NCI-H1092 treated with DMSO at 0.1 percent for 48 hours (cell line): Measurements from ENCODE around the gene RIF1.

Experiments used
- DNase-seq: peaks from one replicate; lab custom pipeline; 2025; lab: John Stamatoyannopoulos, UW

Gene RIF1

DNA sequence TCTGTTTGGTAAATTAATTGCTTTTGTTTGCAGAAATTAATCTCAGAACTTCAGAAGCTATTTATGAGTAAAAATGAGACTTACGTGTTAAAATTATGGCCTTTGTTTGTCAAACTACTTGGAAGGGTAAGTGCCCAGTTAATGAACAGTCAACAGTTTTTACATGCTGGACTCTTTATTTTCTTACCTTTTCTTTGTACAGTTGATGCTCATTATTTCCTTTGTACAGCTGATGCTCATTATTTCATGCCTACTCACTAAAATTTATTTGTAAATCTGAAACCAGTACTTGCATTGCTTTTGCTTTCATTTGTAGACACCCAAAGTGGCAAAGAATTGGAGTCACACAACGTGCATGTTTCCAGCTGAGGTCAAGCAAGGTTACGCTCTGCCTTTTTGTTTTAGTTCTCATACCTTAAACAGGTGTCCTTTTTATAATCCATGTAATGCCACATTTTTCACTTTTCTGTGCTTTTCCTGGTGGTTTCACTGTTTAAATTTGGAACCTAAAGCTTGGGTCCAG lies 13.3 kb downstream of the RIF1 start:
- DNase-seq = no peak

DNA sequence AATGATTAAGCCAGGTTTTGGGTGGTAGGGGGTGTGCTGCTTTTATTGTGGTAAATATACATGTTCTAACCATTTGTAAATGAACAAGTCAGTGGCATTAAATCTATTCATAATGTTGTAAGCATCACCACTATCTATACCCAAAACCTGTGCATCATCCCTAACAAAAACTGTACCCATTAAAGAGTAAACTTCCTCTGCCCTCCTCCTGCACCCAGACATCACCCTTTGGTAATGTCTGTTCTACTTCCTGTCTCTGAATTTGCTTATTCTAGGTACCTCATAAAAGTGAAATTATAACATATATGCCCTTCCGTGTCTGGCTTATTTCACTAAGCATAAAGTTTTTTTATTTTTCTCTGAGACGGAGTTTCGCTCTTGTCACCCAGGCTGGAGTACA lies 14.1 kb downstream of the RIF1 start:
- DNase-seq = no peak

DNA sequence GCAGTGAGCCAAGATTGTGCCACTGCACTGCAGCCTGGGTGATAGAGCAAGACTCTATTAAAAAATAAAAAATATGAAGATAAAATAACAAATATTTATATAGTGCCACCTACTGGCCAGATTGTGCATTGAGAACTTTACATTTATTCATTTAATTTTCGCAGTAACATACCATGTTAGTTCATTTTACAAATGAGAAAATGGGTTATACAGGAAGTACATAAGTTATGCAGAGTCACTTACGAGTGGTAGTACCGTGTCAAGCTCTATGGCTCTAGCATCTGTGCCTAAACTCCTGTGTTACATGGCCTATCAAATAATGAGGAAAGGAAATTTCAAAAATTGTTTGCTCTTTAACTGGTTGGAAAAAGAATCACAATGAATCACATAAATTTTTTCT lies 27.9 kb downstream of the RIF1 start:
- DNase-seq = peak; percentile 8

DNA sequence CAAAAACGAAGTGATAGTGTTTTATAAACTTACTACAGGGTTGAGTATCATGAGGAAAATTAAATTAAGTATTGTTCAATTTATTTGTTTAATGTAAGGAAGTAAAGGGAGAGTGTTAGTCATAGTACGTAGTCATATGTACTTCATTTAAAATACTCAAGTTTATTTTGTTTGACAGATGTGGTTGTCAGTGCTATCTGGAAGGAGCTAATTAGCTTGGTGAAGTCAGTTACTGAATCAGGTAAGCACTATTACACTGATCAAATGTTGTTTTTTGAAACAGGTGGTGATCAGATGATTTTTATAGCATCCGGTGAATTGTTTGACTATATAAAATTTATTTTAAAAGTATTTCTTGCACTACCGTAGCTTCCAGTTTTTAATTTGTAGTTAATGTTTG lies 28.8 kb downstream of the RIF1 start:
- DNase-seq = no peak

DNA sequence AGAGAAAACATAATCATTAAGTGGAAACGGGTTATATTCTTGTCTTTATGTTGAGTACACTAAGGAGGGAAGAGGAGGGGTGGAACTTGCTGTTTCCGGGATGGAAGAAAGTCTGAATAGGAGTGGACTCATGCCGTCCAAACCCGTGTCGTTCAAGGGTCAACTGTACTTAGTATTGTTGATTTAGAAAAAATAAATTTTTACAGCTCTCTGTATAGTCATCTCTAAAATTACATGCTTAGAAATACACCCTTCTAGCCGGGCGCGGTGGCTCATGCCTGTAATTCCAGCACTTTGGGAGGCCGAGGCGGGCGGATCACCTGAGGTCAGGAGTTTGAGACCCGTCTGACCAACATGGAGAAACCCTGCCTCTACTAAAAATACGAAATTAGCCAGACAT lies 29.4 kb downstream of the RIF1 start:
- no peak for DNase-seq

DNA sequence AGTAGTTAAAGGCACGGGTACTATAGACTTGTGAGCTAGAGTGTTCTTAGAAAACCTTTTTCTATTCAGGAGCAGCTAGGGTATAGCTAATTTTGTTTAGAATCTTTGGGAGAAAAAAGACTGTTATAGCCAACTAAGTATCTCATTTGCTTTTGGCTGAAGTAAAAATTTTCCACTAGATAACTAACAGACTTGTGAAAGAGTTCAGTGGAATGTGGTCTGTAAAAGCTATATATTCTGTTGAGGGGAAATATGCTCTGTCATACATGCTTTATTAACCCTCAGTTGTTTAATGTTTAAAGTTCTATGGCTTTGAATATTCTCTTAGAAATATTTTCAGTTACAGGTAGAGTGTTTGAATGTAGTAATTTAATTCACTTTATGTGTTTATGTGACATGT lies 49.7 kb downstream of the RIF1 start:
- no peak for DNase-seq

DNA sequence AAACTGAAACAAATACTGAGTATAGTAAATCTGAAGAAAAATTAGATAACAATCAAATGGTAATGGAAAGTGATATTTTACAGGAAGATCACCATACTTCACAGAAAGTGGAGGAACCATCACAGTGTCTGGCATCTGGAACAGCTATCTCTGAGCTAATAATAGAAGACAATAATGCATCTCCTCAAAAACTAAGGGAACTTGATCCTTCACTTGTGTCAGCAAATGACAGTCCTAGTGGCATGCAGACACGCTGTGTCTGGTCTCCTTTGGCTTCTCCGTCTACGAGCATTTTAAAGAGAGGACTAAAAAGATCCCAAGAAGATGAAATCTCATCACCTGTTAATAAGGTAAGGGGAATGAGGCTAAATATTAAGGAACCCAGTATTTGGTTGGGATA lies 56.1 kb downstream of the RIF1 start:
- DNase-seq = no peak

DNA sequence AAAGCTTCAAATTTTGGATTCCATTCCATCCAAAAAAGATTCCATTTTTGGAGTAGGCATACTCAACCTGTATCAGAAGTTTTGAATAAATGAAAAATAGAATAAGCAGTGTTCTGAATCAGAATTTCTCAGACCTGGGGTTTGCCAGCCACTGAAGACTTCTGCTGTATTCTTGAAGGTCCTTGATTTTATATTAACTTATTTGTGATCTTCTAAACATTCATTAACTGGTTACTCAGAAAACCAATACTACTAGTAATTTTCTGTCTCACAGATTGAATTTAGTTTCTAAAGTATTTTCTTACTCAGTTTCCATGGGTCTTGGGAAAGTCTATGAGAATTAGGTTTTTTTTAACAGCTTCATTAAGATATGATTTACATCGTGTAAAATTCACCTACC lies 60.9 kb downstream of the RIF1 start:
- no peak for DNase-seq

DNA sequence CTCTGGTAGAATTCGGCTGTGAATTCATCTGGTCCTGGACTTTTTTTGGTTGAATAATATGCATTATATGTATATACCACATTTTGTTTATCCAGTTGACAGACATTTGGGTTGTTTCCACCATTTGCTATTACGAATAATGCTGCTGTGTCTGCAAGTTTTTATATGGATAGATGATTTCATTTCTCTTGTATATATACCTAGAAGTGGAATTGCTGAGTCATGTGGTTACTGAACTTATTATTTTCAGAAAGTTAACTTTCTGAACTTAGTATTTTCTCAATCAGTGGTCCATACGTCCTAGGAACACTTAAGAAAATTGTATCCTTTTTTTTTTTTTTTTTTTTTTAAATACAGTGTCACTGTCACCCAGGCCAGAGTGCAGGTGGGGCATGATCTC lies 63.3 kb downstream of the RIF1 start:
- no peak for DNase-seq

DNA sequence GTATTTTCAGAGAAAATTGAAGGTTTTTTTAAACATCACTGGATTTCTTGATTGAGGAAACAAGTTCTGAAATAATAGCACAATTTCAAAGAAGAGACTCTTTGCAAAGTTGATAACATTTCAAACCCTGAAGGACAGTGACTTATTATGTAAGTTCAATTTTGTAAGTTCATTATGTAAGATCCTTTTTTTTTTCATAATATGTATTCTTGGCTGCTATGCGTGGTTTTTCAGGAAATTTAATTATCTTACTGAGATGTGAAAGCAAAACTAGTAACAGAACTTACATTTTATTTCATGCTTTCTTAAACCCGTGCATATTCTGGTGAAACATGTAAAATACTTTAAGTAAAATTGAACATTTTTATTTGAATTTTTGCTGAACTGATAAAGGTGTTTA lies 65.4 kb downstream of the RIF1 start:
- DNase-seq = no peak

DNA sequence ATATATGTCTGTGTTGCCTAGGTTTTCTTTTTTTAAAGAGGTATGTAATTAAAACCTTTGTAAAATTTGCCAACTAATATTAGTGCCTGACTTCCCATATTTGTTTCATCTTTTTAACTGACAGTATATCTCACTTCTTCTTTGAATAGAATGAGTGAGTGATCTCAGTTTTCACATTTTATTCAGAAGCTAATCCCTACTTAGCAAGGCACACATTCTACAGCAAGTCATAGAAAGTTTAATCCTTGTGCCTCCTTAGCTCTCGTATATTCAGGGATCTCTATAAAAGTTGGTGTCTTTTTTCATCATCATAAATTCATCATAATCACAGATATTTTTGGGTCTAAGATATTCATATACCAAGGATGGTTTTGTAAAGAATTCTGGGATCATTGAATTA lies 66.6 kb downstream of the RIF1 start:
- no peak for DNase-seq

DNA sequence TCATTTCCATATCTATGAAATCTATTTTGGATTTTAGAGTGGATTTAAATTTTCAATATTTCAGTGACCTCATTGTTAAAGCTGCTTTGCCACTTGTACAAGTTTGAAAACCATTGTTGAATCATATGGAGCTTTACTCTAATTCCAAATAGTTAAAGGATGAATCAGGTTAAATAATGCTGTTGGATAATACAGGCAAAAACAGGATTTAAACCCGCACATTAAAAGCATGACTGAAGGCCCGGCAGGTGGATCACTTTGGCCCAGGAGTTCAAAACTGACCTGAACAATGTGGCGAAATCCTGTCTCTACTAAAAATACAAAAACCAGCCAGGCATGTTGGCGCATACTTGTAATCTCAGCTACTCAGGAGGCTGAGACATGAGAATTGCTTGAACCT lies 68.3 kb downstream of the RIF1 start:
- DNase-seq = no peak

DNA sequence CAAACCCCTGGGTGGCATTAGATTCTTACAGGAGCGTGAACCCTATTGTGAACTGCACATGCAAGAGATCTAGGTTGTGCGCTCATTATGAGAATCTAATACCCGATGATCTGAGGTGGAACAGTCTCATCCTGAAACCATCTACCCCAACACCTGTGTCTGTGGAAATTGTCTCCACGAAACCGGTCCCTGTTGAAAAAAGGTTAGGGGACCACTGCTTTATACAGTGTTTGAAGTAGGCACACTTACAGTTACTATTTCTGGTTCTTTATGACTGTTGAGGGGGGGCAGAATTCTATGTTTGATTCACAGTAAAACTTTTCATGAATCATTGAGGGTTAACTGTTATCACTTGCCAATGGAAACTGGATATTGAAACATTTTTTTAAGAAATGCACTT lies 72.0 kb downstream of the RIF1 start:
- DNase-seq = no peak

DNA sequence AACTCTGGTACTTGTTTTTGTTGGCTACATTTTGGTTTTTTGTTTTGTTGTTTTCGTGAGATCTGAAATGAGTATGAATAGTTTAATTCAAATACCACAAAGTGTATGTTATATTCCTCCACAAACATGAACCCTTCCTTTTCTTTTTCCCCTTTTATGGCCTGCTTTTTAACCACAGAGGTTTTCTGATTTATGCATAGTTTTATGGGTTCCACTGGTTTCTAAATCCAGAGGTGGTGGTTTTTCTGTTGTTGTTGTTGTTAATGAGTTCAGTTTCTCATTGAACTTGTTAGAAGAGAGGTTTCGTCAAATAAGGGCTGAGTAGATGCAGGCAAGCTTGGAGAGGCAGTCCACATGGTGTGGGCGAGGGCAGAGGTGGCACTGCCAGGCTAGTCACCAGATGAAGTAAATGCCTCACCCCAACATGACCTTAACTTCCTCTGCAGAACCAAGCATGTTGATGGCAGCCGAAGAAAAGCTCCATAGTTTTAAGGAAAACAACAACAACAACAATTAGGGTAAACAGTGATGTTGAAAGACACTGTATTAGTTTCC lies 72.5 kb downstream of the RIF1 start:
- no peak for DNase-seq

DNA sequence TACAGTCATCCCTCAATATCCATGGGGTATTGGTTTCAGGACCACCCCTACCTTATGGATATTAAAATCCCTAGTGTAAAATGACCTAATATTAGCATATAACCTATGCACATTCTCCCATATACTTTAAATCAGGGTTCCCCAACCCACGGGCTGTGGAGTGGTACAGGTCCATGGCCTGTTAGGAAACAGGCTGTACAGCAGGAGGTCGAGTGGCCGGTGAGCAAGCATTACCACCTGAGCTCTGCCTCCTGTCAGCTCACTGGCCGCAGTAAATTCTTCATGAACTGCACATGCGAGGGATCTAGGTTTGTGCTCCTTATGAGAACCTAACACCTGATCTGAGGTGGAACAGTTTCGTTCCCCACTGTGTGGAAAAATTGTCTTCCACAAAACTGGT lies 73.8 kb downstream of the RIF1 start:
- no peak for DNase-seq

DNA sequence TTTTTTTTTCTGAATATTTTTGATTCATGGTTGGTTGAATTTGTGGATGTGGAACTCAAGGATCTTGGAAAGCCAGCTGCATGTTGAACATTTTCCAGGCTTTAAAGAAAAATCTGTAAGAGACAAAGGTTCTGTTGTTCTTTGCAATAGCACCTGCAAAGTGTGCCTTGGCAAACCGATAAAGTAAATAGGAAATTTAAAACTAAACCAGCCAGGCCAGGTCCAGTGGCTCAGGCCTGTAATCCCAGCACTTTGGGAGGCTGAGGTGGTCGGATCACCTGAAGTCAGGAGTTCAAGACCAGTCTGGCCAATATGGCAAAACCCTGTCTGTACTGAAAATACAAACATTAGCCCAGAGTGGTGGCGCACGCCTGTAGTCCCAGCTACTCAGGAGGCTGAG lies 74.4 kb downstream of the RIF1 start:
- DNase-seq = no peak

DNA sequence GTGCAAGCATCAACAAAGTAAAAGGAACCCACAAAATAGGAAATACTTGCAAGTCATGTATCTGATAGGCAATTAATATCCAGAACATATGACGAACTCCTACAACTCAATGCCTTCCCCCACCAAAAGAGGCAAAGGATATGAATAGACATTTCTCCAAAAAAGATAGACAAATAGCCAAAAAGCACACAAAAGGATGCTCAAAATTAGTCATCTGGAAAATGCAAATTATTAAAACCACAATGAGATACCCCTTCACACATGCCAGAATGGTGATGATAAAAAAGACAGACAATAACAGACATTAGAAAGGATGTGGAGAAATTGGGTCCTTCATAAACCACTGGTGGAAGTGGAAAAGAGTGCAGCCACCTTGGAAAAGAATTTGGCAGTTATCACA lies 76.4 kb downstream of the RIF1 start:
- DNase-seq = no peak

DNA sequence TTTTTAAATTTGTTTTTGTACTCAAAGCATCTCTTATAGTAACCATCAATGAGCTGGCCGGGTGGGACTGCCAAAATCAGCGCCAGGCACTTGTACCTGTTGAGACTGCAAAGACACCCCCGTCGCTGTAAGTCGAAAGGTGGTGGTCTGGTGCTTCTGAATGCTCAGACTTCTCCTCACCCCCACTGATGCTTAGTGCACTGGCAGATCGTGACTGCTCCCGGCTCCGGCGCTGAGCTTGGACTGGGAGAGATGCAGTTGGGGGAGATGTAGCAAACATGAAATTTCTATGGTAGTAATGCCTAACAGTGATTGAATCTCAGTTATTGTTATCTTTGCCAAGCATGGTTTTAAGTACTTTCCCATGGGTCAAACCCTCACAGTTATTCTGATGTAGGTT lies 80.6 kb downstream of the RIF1 start:
- DNase-seq = no peak

DNA sequence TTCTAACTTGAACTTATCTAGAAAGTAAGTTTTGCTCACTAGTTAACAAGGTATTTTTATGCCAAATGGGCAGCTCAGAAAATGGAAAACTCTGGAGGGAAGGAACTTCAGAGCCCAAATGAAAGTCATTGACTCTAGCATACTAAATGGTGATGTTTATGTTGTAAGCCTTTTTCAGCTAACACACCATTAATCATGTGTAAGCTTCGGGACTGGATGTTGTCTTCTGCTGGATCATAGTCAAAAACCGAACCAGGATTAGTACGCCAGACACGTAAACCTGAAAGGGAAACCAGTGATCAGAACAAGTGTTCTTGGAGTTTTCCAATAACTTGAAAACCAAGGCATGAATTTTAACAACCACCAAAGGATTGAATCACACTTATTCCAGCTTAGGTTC lies 81.8 kb downstream of the RIF1 start:
- DNase-seq = no peak

DNA sequence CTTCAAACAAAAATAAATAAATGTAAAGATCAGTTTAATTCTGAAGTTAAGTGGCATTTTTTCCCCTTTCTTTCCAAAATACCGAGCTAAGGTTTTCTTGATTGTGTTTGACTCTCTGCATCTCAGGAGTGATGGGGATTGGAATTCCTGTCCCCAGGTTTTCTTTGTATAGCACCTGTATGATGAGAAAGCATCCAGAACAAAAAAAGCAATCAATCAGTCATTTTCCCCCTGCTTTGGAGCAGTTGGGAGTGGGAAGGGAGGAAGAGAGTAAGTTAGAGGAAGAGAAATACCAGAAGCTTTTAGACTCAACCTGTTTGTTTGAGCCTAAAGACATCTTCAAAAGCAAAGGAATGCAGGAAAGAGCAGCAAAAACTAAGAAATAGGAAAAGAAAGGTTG lies 88.5 kb downstream of the RIF1 start:
- DNase-seq = no peak

DNA sequence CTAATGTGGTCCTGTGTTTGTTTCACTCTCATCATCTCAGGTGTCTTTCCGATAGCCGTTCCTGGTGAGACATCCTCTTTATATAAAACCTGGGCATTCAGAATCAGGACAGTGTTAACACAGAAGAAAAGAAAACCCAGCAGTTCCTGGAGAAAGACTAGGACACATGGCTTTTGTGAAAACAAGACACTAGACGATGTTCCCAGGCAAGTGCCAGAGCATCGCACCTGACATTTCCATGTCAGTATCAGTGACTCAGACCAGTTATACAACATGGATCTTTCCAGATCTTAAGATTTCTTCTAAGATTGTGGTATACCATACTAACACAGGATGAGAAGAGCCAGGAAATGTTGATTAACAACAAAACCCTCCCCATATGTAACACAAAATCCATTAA lies 96.5 kb downstream of the RIF1 start:
- no peak for DNase-seq

DNA sequence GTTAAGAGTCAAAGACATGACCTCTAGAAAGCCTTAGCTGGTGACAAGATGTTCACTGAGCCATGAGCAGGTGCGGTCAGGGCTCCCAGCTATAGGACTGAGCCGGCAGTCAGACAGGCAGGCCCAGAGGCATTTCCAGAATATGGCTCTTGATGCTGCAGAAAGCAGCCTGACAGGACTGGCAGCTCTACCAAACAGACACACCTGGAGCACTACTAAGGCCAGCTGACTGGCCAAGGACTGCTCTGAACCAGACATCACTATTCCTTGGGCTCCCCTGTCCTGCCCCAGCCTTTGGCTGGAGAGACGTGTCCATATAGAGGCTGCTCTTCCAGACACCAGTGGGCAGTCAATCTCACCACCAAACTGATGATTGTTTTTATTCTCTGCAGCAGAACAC lies 98.8 kb downstream of the RIF1 start:
- DNase-seq = no peak

DNA sequence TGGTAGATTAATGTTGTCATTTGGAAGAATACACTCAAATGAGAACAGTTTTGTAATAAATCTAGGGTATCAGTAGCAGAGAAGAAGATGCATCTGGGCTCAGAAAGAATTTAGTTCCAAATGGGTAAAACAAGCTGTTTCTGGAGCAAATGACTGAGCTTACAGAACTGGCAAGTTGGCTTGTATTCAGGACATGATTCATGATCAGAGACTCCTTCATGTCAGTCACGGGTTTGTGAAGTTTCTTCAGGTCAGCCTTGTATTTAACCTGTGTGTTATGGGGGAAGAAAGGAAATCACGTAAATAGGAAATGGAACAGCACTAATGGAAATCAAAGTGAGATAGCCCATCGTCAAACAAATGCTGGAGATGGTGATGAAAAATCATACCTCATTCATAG lies 109.1 kb downstream of the RIF1 start:
- no peak for DNase-seq

DNA sequence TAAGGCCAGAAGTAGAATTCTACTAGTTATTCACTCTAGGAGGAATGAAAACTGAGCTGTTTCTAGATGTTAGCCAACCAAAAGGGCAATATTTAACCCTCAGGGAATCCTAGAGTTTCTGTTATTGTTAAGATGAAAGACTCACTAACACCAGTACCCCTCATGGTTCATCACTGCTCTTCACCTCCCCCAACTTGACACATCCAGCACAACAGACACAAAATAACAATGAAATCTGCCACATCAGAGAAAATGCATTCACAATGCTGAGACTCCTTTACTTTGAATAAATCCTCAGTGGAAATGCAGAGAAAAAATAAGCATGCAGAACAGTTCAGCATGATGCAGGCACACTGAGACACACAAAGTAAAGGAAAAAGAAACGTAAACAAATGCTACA lies 111.3 kb downstream of the RIF1 start:
- no peak for DNase-seq

DNA sequence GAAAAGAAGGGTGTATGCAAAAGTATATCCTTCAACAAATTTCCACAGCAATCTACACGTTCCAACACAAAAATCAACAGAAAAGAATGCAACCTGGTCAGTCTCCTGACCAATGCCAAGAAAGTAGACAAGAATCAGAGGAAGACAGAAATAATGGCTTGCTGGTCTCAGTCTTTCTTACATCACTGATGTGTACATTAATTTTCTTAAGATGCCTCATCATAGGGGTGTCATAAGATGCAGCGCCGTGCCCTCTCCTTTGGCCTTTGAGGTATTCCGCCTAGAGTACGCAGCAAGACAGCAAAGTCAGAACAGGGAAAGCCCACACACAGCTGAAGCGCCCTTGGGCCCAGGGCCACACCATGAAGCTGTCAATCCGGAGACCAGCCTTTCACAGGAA lies 112.9 kb downstream of the RIF1 start:
- DNase-seq = no peak
